HEK293T (cell line): Measurements from ENCODE around the gene PRICKLE4.

Experiments used
- CTCF ChIA-PET: fragments of 350-600 bp; formaldehyde crosslinking; extraction: SDS; loops from one replicate; lab custom pipeline; 2021; ENCODE audit warnings: antibody characterized with exemption, inconsistent platforms; lab: Yijun Ruan, JAX
- POLR2A ChIA-PET: fragments of 350-600 bp; formaldehyde crosslinking; extraction: SDS; loops from one replicate; lab custom pipeline; 2020; ENCODE audit warnings: antibody characterized with exemption, inconsistent platforms; lab: Yijun Ruan, JAX
- DNase-seq: peaks from one replicate; pipeline ENCODE4 v3.0.0; 2012; ENCODE audit warnings: mixed read lengths; ENCODE audit errors: extremely low spot score
- ARNT ChIP-seq: fragments of 450-650 bp; IDR thresholded peaks from 2 replicates; pipeline ENCODE4 v1.6.1; 2017; ENCODE audit warnings: mild to moderate bottlenecking
- BHLHE40 ChIP-seq: fragments of 450-650 bp; IDR thresholded peaks from 2 replicates; pipeline ENCODE4 v1.6.1; 2016; ENCODE audit warnings: mild to moderate bottlenecking, moderate library complexity, borderline replicate concordance
- CTBP1 ChIP-seq: fragments of 450-650 bp; IDR thresholded peaks from 2 replicates; pipeline ENCODE4 v1.6.1; 2016; ENCODE audit warnings: borderline replicate concordance
- ELF4 ChIP-seq: fragments of 450-650 bp; IDR thresholded peaks from 2 replicates; pipeline ENCODE4 v1.6.1; 2017; ENCODE audit warnings: antibody characterized with exemption
- FOXA1 ChIP-seq: fragments of 450-650 bp; IDR thresholded peaks from 2 replicates; pipeline ENCODE4 v1.6.1; 2016; ENCODE audit warnings: mild to moderate bottlenecking
- FOXK2 ChIP-seq: fragments of 450-650 bp; IDR thresholded peaks from 2 replicates; pipeline ENCODE4 v1.6.1; 2016; ENCODE audit warnings: mild to moderate bottlenecking
- FOXM1 ChIP-seq: fragments of 450-650 bp; IDR thresholded peaks from 2 replicates; pipeline ENCODE4 v1.6.1; 2017; ENCODE audit warnings: mild to moderate bottlenecking, borderline replicate concordance
- HDGF ChIP-seq: fragments of 450-650 bp; IDR thresholded peaks from 2 replicates; pipeline ENCODE4 v1.6.1; 2017; ENCODE audit warnings: antibody characterized with exemption, borderline replicate concordance
- L3MBTL2 ChIP-seq: fragments of 450-650 bp; conservative IDR thresholded peaks from 2 replicates; pipeline ENCODE4 v1.6.1; 2016; ENCODE audit warnings: mild to moderate bottlenecking
- LEF1 ChIP-seq: fragments of 450-650 bp; IDR thresholded peaks from 2 replicates; pipeline ENCODE4 v1.6.1; 2017; ENCODE audit warnings: mild to moderate bottlenecking, borderline replicate concordance
- NFRKB ChIP-seq: fragments of 450-650 bp; IDR thresholded peaks from 2 replicates; pipeline ENCODE4 v1.6.1; 2016; ENCODE audit warnings: mild to moderate bottlenecking, moderate library complexity
- SP1 ChIP-seq: fragments of 450-650 bp; IDR thresholded peaks from 2 replicates; pipeline ENCODE4 v1.6.1; 2017
- SUZ12 ChIP-seq: fragments of 450-650 bp; IDR thresholded peaks from 2 replicates; pipeline ENCODE4 v1.6.1; 2016; ENCODE audit warnings: mild to moderate bottlenecking
- TARDBP ChIP-seq: fragments of 450-650 bp; IDR thresholded peaks from 2 replicates; pipeline ENCODE4 v1.6.1; 2016
- ZNF384 ChIP-seq: fragments of 450-650 bp; IDR thresholded peaks from 2 replicates; pipeline ENCODE4 v1.6.1; 2016
- TF ChIP-seq, protein P1 (sequence below): fragments of 450-650 bp; IDR thresholded peaks from 2 replicates; pipeline ENCODE4 v1.6.1; 2016

The PRICKLE4 gene

DNA sequence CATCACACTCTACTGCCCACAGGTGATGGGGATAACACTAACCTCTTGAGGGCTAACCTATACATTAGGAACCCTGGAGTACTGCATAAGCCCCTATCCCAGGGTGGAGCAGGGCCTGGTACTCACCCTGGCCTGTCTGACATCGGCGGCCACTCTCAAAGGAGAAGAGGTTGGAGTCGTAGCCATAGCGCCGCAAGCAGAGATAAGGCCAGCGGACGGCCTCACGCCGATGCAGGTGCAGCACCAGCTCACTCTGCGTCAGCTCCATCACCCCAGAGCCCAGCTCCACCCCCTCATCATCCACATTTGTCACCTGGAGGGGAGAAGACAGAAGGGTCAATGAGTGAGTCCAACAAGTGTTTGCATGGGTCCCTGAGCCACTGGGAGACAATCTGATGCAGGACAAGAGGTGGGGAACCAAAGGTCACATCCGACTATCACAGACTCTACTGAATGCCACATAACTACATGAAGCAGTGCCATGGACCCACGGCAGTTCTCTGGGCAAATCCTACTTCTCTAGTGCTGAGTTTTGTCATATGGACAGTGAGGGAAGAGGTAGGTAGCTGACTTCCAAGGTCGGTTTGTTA, 5.2 kb upstream of the PRICKLE4 start:
- no peak for TF ChIP-seq ELF4
- TF ChIP-seq NFRKB: no peak
- no peak for TF ChIP-seq BHLHE40
- TF ChIP-seq ARNT: no peak
- ChIA-PET CTCF (interaction anchor here (1.0 to 1.8 kb wide), 4 partner anchors 9 to 71 kb away, joined by 3 to 6 read pairs (median 4); no protein-coding TSS in a partner anchor), POLR2A (interaction anchor here (0.9 kb wide), 1 partner anchor 12 kb away, joined by 4 read pairs; the partner anchor contains the start of gene TOMM6)
- DNase-seq: no peak

DNA sequence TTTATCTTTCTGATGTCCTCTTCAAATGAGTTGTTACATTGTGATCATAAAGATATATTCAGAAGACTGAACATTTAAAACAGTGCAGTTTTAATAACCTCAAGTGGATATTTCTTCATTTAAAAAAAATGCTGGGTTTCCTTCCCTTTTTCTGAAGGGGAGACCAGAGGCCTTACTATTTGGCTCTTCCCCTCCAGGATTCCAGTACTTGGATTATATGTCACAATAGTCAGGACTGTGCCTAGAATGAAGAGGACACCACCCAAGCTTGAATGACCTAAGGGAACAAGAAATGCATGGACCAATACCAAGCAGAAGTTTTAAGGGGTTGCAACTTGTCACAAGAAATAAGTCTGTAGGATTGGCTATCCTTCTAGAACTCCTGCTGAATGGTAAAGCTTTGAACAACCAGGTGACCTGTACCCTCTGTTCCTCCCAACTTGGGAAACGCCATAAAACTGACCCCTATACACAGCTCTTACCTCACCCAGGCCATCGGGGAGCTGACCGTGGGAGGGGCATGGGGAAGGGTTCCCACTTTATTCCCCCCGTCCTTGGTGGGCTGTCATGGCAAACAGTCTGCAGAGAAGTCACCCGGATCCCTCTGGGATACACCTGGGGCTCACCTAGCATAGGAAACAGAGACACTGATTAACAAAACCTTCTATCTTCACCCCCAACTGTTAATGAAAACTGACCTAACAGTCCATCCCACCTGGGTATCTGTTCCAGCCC, 2.9 kb upstream of the PRICKLE4 start:
- ChIA-PET POLR2A (no interaction called here), CTCF (interaction anchor here (0.8 kb wide), 1 partner anchor 253 kb away, joined by 3 read pairs; no protein-coding TSS in a partner anchor)
- TF ChIP-seq HDGF: no peak
- TF ChIP-seq TARDBP: no peak
- no peak for TF ChIP-seq LEF1
- TF ChIP-seq BHLHE40: no peak
- no peak for TF ChIP-seq ZNF384
- TF ChIP-seq L3MBTL2: no peak
- TF ChIP-seq SP1: no peak
- TF ChIP-seq FOXM1: no peak
- no peak for TF ChIP-seq SUZ12
- no peak for TF ChIP-seq NFRKB
- TF ChIP-seq FOXK2: no peak
- no peak for TF ChIP-seq FOXA1
- TF ChIP-seq CTBP1: no peak
- TF ChIP-seq, protein P1, sequence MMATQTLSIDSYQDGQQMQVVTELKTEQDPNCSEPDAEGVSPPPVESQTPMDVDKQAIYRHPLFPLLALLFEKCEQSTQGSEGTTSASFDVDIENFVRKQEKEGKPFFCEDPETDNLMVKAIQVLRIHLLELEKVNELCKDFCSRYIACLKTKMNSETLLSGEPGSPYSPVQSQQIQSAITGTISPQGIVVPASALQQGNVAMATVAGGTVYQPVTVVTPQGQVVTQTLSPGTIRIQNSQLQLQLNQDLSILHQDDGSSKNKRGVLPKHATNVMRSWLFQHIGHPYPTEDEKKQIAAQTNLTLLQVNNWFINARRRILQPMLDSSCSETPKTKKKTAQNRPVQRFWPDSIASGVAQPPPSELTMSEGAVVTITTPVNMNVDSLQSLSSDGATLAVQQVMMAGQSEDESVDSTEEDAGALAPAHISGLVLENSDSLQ: no peak
- no peak for TF ChIP-seq ARNT
- no peak for TF ChIP-seq ELF4
- no peak for DNase-seq

DNA sequence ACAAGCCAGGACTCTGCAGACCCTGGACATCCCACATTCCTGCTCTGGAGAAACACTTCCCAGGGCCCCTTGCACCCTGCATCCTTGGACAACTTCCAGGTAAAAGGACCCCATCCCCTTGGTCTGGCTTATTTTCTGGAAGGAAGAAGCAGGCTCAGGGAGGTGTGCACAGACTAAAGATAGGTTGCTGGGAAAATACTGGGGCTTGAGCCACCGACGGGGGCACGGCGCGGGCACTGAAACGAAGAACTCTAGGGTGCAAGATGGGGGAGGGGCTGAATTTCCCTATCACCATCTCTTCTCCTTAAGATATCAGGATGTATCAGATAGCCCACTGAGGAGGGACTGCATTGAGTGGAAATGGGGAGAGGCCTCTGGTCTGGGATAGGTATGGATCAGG, 1.7 kb upstream of the PRICKLE4 start:
- ChIA-PET CTCF (no interaction called here), POLR2A (no interaction called here)
- DNase-seq: no peak

DNA sequence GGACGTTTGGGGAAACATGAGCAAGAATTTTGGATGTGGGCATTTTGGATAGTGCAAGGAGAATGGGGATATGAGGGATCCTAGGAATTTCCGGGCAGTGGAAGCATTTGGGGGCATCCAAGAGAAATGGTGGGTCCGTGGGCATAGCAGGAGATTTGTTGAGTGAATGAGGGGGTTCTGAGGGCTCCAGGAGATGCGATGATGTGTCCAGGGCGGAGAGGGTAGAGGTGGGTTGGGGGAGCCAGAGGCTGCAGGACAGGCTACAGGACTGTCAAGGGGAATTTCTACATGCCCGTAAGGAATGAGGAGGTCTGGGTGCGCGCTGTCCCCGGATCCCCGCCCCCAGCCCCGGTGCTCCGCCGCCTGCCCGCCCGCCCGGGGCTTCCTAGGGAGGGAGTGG, 1.2 kb upstream of the PRICKLE4 start:
- TF ChIP-seq ZNF384: no peak
- no peak for TF ChIP-seq NFRKB
- no peak for TF ChIP-seq FOXM1
- TF ChIP-seq L3MBTL2: no peak
- no peak for TF ChIP-seq HDGF
- no peak for TF ChIP-seq TARDBP
- TF ChIP-seq SUZ12: no peak
- TF ChIP-seq SP1: no peak
- no peak for TF ChIP-seq ELF4
- DNase-seq: no peak
- CTCF ChIA-PET: interaction anchor here (1.0 kb wide), 1 partner anchor 71 kb away, joined by 3 read pairs; no protein-coding TSS in a partner anchor
- POLR2A ChIA-PET: no interaction called here

More for the DNA sequence above, 1.7 kb upstream of the PRICKLE4 start:
- no peak for TF ChIP-seq ARNT
- no peak for TF ChIP-seq BHLHE40
- no peak for TF ChIP-seq ZNF384
- TF ChIP-seq, protein P1: no peak
- TF ChIP-seq L3MBTL2: no peak
- TF ChIP-seq CTBP1: no peak
- TF ChIP-seq FOXA1: no peak
- TF ChIP-seq LEF1: no peak
- TF ChIP-seq NFRKB: no peak
- no peak for TF ChIP-seq SP1
- no peak for TF ChIP-seq FOXM1

DNA sequence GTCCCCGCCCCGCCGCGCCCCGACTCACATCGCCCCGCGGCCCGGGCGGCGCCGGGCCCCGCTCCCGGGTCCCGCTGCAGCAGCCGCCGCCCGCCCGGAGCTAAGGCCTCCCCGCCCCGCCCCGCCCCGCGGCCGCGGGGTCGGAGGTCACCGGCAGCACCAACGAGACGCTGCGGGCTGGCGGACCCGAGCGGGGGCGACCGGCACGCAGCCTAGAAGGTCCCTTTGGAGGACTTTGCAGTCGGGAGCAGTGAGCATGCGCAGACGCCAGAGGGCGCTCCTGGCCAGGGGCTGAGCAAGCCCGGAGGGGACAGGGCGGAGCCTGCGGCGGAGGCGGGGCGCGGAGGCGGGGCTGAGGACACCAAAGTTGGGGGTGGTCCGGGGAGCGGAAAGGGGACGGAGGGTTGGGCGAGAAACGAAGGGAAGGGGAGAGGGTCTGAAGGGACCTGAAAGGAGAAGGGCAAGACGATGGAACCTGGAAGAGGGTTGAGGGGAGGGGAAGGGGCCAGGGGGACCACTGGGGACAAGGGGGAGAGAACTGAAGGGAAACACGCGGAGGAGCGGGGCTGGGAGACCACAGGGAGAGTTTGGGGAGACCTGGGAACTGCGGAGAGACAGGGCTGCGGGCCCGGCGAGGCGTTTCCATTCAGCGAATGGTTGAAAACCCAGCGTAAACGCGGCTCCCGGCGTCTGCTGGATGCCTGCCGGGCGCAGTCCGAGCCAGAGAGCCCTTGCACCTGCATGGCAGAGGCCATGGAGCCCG, 613 bp upstream of the PRICKLE4 start, which contains the start of gene FRS3:
TSS of gene FRS3 (minus strand) at position 113 of the 763 bp plus-strand sequence. CDS start 2,913 bp downstream, outside the sequence.
- peak; percentile 96 for DNase-seq
- TF ChIP-seq BHLHE40 (no peak), FOXM1 (peak; percentile 34; the same call in 1 of the 2 replicates), ARNT (peak; percentile 58; the same call in 1 of the 2 replicates), ZNF384 (no peak)
- CTCF ChIA-PET: interaction anchor here (0.6 to 1.0 kb wide), 2 partner anchors 71 to 446 kb away, joined by 3 read pairs; no protein-coding TSS in a partner anchor
- POLR2A ChIA-PET: interaction anchor here (0.6 to 0.9 kb wide), 2 partner anchors 45 to 77 kb away, joined by 3 to 4 read pairs; no protein-coding TSS in a partner anchor

DNA sequence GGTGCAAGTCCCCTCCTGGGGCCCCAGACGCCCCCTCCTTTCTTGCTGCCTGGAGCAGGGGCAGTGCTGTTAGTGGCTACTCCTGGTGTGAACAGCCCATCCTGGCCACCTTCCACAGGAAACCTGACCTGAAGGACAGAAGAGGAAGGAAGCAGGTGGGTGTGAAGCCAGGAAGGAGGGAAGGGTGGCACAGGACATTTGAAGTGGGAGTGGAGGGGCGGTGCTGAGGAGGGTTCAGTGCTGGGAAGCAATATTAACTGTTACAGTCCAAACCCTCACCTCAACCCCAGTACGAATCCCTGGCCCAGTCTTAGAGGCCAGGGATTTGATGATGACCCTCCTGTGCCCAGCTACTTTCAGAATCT, 766 bp downstream of the PRICKLE4 start:
- DNase-seq: no peak
- ChIA-PET POLR2A (interaction anchor here (1.2 kb wide), 1 partner anchor 16 kb away, joined by 3 read pairs; no protein-coding TSS in a partner anchor), CTCF (interaction anchor here (0.6 to 1.9 kb wide), 4 partner anchors 77 to 263 kb away, joined by 3 to 8 read pairs (median 4); no protein-coding TSS in a partner anchor)
- no peak for TF ChIP-seq ELF4
- no peak for TF ChIP-seq CTBP1
- no peak for TF ChIP-seq FOXM1
- no peak for TF ChIP-seq ZNF384
- TF ChIP-seq SUZ12: no peak
- no peak for TF ChIP-seq HDGF
- no peak for TF ChIP-seq TARDBP
- no peak for TF ChIP-seq L3MBTL2
- TF ChIP-seq BHLHE40: no peak
- TF ChIP-seq ARNT: no peak
- no peak for TF ChIP-seq FOXA1
- TF ChIP-seq, protein P1: no peak
